Astrocyte of the spinal cord (primary cell): ENCODE data around the gene LYPD6B.

Experiments used
- DNase-seq: peaks from one replicate; pipeline ENCODE4 v3.0.0; 2011; ENCODE audit warnings: low read depth, low spot score
- H3K4me3 ChIP-seq: 2 replicates; pipeline ENCODE4 v1.5.1; 2011; ENCODE audit warnings: low read depth, mild to moderate bottlenecking, low read length, moderate library complexity
- CTCF ChIP-seq: IDR thresholded peaks from 2 replicates; pipeline ENCODE4 v1.5.1; 2012; ENCODE audit warnings: low read depth, mild to moderate bottlenecking, low read length, inconsistent platforms
- in situ Hi-C: cut with HindIII; loops from 2 replicates; pipeline ENCODE4 v1.10.0; 2017; ENCODE audit warnings: low sequenced_read_pairs

Gene LYPD6B

DNA sequence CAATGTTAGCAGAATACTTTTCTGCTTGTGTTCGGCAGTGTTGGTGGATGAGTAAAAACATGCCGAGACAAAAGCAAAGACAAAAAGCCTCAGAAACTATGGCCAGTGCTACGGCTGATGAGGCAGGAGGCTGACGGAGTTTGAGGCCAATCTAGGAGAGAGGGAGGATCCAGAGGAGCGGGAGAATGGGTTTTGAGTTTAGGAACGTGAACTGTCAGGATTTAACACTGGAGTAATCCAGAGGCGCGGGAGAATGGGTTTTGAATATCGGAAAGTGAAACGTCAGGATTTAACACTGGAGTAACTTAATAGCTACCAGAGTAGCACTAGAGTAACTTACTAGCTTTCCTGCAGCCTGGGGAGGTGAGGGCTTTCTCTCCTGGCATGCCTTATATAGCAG, 37.4 kb downstream of the LYPD6B start:
- in situ Hi-C loops = no loop called here
- no peak for TF ChIP-seq CTCF
- H3K4me3 ChIP-seq = no peak overlapping the region
- DNase-seq = no peak

DNA sequence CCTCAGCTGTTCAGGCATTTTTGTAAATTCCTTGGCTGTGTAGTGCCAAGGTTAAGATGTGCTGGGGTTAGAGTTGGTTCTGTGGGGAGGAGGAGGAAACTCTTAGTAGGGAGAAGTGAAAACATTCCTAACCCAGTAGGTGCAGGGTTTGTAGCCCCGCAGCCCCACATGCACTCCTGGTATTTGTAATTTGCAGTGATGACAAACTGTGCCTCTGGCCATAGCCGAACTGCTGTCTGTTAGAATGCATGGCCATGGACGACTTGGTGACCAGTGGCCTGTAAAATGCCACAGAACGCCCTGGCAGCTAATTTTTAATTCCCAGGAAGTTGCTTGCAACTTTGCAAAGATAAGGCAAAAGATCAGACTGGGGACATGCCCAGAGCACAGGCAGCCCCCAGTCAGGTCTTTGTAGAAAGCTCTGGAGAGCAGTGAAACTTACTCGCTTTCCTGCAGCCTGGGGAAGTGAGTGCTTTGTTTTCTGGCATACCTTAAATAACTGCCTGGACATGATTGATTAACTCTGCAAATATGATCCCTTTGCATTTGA, 38.4 kb downstream of the LYPD6B start:
- in situ Hi-C loops = no loop called here
- no peak for TF ChIP-seq CTCF
- no peak overlapping the region for H3K4me3 ChIP-seq
- DNase-seq = no peak

DNA sequence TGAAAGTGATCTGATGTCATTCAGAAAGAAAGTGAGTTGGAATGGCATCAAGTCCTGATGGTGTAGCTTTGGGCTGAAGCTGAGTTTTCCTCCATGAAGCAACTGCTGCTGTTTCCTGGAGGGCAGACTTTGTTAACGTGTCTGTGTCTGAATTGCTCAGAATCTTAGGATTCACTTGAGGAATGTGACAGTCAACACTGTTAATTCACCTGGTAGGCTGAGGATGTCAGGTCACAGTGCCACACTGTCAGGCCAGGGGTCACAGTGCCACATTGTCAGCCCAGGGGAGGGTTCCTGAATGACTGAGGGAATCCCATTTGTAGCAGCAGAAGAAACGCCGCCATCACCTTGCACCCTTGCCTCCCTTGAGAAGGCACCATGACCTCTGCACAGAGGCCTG, 39.4 kb downstream of the LYPD6B start:
- in situ Hi-C loops = no loop called here
- no peak overlapping the region for H3K4me3 ChIP-seq
- DNase-seq = no peak
- TF ChIP-seq CTCF = no peak

DNA sequence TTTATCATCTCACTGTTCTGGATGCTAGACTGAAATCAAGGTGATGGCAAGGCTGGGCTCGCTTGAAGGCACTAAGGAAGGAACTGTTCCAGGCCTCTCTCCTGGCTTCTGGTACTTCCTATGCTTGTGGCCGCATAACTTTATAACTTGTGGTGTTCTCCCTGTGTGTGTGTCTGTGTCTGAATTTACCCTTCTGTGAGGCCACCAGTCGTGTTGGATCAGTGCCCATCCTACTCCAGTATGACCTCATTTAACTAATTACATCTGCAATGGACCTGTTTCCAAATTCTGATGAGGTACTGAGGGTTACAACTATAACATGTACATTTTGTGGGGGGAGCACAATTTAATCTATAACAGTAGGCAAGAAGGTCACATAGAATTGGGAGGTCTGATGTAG, 41.6 kb downstream of the LYPD6B start:
- no peak for DNase-seq
- no peak for TF ChIP-seq CTCF
- no peak overlapping the region for H3K4me3 ChIP-seq
- in situ Hi-C loops = no loop called here

- no peak overlapping the region for H3K4me3 ChIP-seq
- DNase-seq = no peak
- in situ Hi-C loops = no loop called here
- no peak for TF ChIP-seq CTCF
Measured at GRCh38 chr2:149080971-149081370, 42.5 kb downstream of the LYPD6B start.

DNA sequence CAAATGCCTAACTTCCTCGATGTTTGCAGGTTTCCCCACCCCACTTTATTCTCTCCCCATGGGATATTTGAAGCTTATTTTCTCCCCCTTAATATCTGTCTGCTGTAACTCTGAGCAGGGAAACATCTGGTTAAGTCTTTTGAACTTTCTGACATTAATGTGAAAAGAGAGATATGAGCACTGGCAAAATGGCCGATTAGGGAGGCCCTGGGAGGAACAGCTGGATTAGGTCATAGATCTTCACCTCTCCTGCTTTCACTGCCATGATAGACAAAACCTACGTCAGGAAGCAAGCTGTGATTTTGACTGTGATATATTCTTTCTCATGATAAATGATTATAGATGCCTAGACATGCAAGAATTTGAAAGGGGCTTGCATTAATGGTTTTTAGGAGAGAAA, 43.6 kb downstream of the LYPD6B start:
- DNase-seq = no peak
- H3K4me3 ChIP-seq = no peak overlapping the region
- no peak for TF ChIP-seq CTCF
- in situ Hi-C loops = no loop called here

GRCh38 chr2:149082735-149083134, 44.2 kb downstream of the LYPD6B start:
- H3K4me3 ChIP-seq = no peak overlapping the region
- in situ Hi-C loops = no loop called here
- DNase-seq = no peak
- TF ChIP-seq CTCF = no peak
